Measurements from ENCODE around the gene HBQ1. TPM values are rescaled to one million over a fixed set of nuclear protein-coding genes. Genes with fewer than 3 reads are reported as not detected.
"Not testable (repeated sequence)": the region's sequence is repeated elsewhere in the genome, so short reads cannot be mapped to it uniquely, and the experiment has no call there.

HBQ1 gene
- total RNA-seq, 2 experiments from 2014 or later, result not detected

- Mint-ChIP-seq H3K9me3 (ENCODE audit: low read depth) (no peaks in the 10 kb centered on the region), H3K36me3 (no peaks in the 10 kb centered on the region), H3K4me1 (peaks cover 5% of the 10 kb centered on the region), H3K4me3 (no peak within 1 kb of the TSS), H3K27me3 (peaks cover 51% of the 10 kb centered on the region), H3K27ac (no peak within 1 kb of the TSS)
- CTCF ChIA-PET, result no interaction called here
- DNase-seq (no peak), ATAC-seq (no peak)
These were observed 27.8 kb upstream of the HBQ1 start, which contains the start of gene HBZ for GRCh38 chr16:152141-153128. TSS of gene HBZ (plus strand) at chr16:152644. CDS start at chr16:152910, 266 bp downstream.

- CTCF ChIA-PET; H3K9me3 Mint-ChIP-seq (ENCODE audit: low read depth); H3K4me1 Mint-ChIP-seq; H3K36me3 Mint-ChIP-seq; DNase-seq; ATAC-seq; H3K4me3 Mint-ChIP-seq; H3K27ac Mint-ChIP-seq: not testable (repeated sequence)
- peaks cover 56% of the 10 kb centered on the region for H3K27me3 Mint-ChIP-seq
These were observed 27.1 kb upstream of the HBQ1 start for GRCh38 chr16:153129-153521.

GRCh38 chr16:153550-154216, 26.6 kb upstream of the HBQ1 start:
- H3K4me1 Mint-ChIP-seq; H3K4me3 Mint-ChIP-seq; CTCF ChIA-PET; H3K9me3 Mint-ChIP-seq (ENCODE audit: low read depth); H3K36me3 Mint-ChIP-seq; DNase-seq; H3K27ac Mint-ChIP-seq: not testable (repeated sequence)
- peak; percentile 76 for ATAC-seq
- peaks cover 56% of the 10 kb centered on the region for H3K27me3 Mint-ChIP-seq

GRCh38 chr16:154217-155030, 25.8 kb upstream of the HBQ1 start:
- CTCF ChIA-PET, result interaction anchor here (0.8 kb wide), 1 partner anchor 58 kb away, joined by 3 read pairs; no protein-coding TSS in a partner anchor
- ATAC-seq, result peak; percentile 55
- Mint-ChIP-seq H3K27ac (no peak overlapping the region), H3K4me3 (peak overlapping the region; percentile 50), H3K27me3 (peaks cover 53% of the 10 kb centered on the region), H3K4me1 (peaks cover 5% of the 10 kb centered on the region), H3K9me3 (ENCODE audit: low read depth) (no peaks in the 10 kb centered on the region), H3K36me3 (no peaks in the 10 kb centered on the region)
- DNase-seq, result no peak

GRCh38 chr16:155031-155398, 25.2 kb upstream of the HBQ1 start:
- peaks cover 5% of the 10 kb centered on the region for H3K4me1 Mint-ChIP-seq
- ATAC-seq (no peak), DNase-seq (no peak)
- H3K4me3 Mint-ChIP-seq, result peak overlapping the region; percentile 50
- no peak overlapping the region for H3K27ac Mint-ChIP-seq
- H3K27me3 Mint-ChIP-seq, result peaks cover 52% of the 10 kb centered on the region
- H3K9me3 Mint-ChIP-seq (ENCODE audit: low read depth), result no peaks in the 10 kb centered on the region
- no peaks in the 10 kb centered on the region for H3K36me3 Mint-ChIP-seq
- CTCF ChIA-PET, result interaction anchor here (0.7 to 0.8 kb wide), 2 partner anchors 27 to 58 kb away, joined by 3 read pairs; no protein-coding TSS in a partner anchor

- ATAC-seq (no peak), DNase-seq (no peak)
- Mint-ChIP-seq H3K4me1 (peaks cover 5% of the 10 kb centered on the region), H3K9me3 (ENCODE audit: low read depth) (no peaks in the 10 kb centered on the region), H3K27me3 (peaks cover 42% of the 10 kb centered on the region), H3K36me3 (no peaks in the 10 kb centered on the region), H3K4me3 (no peak overlapping the region), H3K27ac (no peak overlapping the region)
- CTCF ChIA-PET, result interaction anchor here (1.1 kb wide), 1 partner anchor 34 kb away, joined by 4 read pairs; no protein-coding TSS in a partner anchor
These were observed 21.0 kb upstream of the HBQ1 start for GRCh38 chr16:159136-159849.

- CTCF ChIA-PET; H3K36me3 Mint-ChIP-seq; DNase-seq; H3K9me3 Mint-ChIP-seq (ENCODE audit: low read depth); H3K27ac Mint-ChIP-seq; ATAC-seq; H3K4me3 Mint-ChIP-seq; H3K4me1 Mint-ChIP-seq: not testable (repeated sequence)
- H3K27me3 Mint-ChIP-seq, result peaks cover 39% of the 10 kb centered on the region
These were observed 20.0 kb upstream of the HBQ1 start for GRCh38 chr16:160242-160641.

- CTCF ChIA-PET, result no interaction called here
- Mint-ChIP-seq H3K4me1 (peaks cover 1% of the 10 kb centered on the region), H3K27ac (no peak overlapping the region), H3K27me3 (peaks cover 40% of the 10 kb centered on the region), H3K36me3 (no peaks in the 10 kb centered on the region), H3K4me3 (no peak overlapping the region), H3K9me3 (ENCODE audit: low read depth) (no peaks in the 10 kb centered on the region)
- ATAC-seq (no peak), DNase-seq (no peak)
These were observed 19.5 kb upstream of the HBQ1 start for GRCh38 chr16:160691-161190.

- ATAC-seq (no peak), DNase-seq (no peak)
- peaks cover 39% of the 10 kb centered on the region for H3K27me3 Mint-ChIP-seq
- H3K36me3 Mint-ChIP-seq, result no peaks in the 10 kb centered on the region
- no peak overlapping the region for H3K27ac Mint-ChIP-seq
- no peaks in the 10 kb centered on the region for H3K9me3 Mint-ChIP-seq (ENCODE audit: low read depth)
- H3K4me3 Mint-ChIP-seq, result no peak overlapping the region
- CTCF ChIA-PET, result interaction anchor here (0.9 kb wide), 1 partner anchor 18 kb away, joined by 3 read pairs; the partner anchor contains the start of gene HBQ1
- peaks cover 1% of the 10 kb centered on the region for H3K4me1 Mint-ChIP-seq
These were observed 17.8 kb upstream of the HBQ1 start for GRCh38 chr16:162271-162991.

- H3K36me3 Mint-ChIP-seq; H3K4me3 Mint-ChIP-seq; ATAC-seq; DNase-seq; H3K27ac Mint-ChIP-seq; CTCF ChIA-PET; H3K9me3 Mint-ChIP-seq (ENCODE audit: low read depth); H3K4me1 Mint-ChIP-seq: not testable (repeated sequence)
- peaks cover 41% of the 10 kb centered on the region for H3K27me3 Mint-ChIP-seq
These were observed 17.1 kb upstream of the HBQ1 start for GRCh38 chr16:163139-163538.

- DNase-seq; H3K4me3 Mint-ChIP-seq; H3K9me3 Mint-ChIP-seq (ENCODE audit: low read depth); CTCF ChIA-PET; H3K36me3 Mint-ChIP-seq; H3K4me1 Mint-ChIP-seq; H3K27ac Mint-ChIP-seq; ATAC-seq: not testable (repeated sequence)
- peaks cover 44% of the 10 kb centered on the region for H3K27me3 Mint-ChIP-seq
These were observed 16.6 kb upstream of the HBQ1 start for GRCh38 chr16:163696-164095.

Measured in activated CD8-positive, alpha-beta memory T cell treated with anti-CD3 and anti-CD28 coated beads, Interleukin-2, amount 10 ng/mL, durations not matched to agents 7 days and 5 days (primary cell).